WTC11 (cell line): ENCODE results near the gene C6orf47.

Source experiments
- CREB1 ChIP-seq: sonication (generic); formaldehyde crosslinking; IDR thresholded peaks from 2 replicates; pipeline ENCODE4 v1.8.0; 2023; ENCODE audit warnings: mild to moderate bottlenecking, missing genetic modification reagents
- E2F1 ChIP-seq: sonication (generic); formaldehyde crosslinking; IDR thresholded peaks from 2 replicates; pipeline ENCODE4 v1.8.0; 2022; ENCODE audit warnings: mild to moderate bottlenecking, missing genetic modification reagents
- FOXP1 ChIP-seq: sonication (generic); formaldehyde crosslinking; IDR thresholded peaks from 2 replicates; pipeline ENCODE4 v1.8.0; 2022; ENCODE audit warnings: missing genetic modification reagents, mild to moderate bottlenecking, moderate library complexity, borderline replicate concordance
- TCF7 ChIP-seq: sonication (generic); formaldehyde crosslinking; IDR thresholded peaks from 2 replicates; pipeline ENCODE4 v1.8.0; 2022; ENCODE audit warnings: mild to moderate bottlenecking, low read depth, missing genetic modification reagents, moderate library complexity
- USF2 ChIP-seq: sonication (generic); formaldehyde crosslinking; IDR thresholded peaks from 2 replicates; pipeline ENCODE4 v1.8.1; 2023; ENCODE audit warnings: mild to moderate bottlenecking, missing genetic modification reagents, moderate library complexity

- TF ChIP-seq FOXP1 (no peak), USF2 (CRISPR knock-in tag) (no peak), TCF7 (CRISPR knock-in tag) (no peak), CREB1 (CRISPR knock-in tag) (no peak), E2F1 (no peak)
These were observed 17.4 kb upstream of the C6orf47 start for GRCh38 chr6:31677955-31678354.
